ENCODE measurements around the gene RFC3.

GRCh38 chr13:33773790-33774462 lies 44.0 kb upstream of the RFC3 start:
- TF ChIP-seq CTCF (IDR thresholded peaks at IDR 0.05) (no peak), POLR2A (IDR thresholded peaks at IDR 0.05) (no peak)

Measured in lower leg skin (tissue), 3 donors.